Measurements from ENCODE around the gene MAG. TPM values are rescaled to one million over a fixed set of nuclear protein-coding genes. Genes with fewer than 3 reads are reported as not detected.

Gene MAG
- total RNA-seq, 1 donor, result not detected

- DNase-seq (ENCODE audit: low read depth), result no peak
- no peak for TF ChIP-seq CTCF (IDR thresholded peaks at IDR 0.05; ENCODE audit: insufficient read depth, low read depth, low read length)
- no peak overlapping the region for H3K4me3 ChIP-seq (ENCODE audit: low read depth, low read length)
Observed at GRCh38 chr19:35305181-35305580, 13.2 kb downstream of the MAG start.

GRCh38 chr19:35306473-35307246 lies 14.7 kb downstream of the MAG start:
- H3K4me3 ChIP-seq (ENCODE audit: low read depth, low read length), result no peak overlapping the region
- no peak for DNase-seq (ENCODE audit: low read depth)
- TF ChIP-seq CTCF (IDR thresholded peaks at IDR 0.05; ENCODE audit: insufficient read depth, low read depth, low read length), result peak; percentile 20

- no peak for TF ChIP-seq CTCF (IDR thresholded peaks at IDR 0.05; ENCODE audit: insufficient read depth, low read depth, low read length)
- DNase-seq (ENCODE audit: low read depth), result no peak
- no peak overlapping the region for H3K4me3 ChIP-seq (ENCODE audit: low read depth, low read length)
Observed at GRCh38 chr19:35307931-35308330, 16.0 kb downstream of the MAG start.

GRCh38 chr19:35308910-35309309 lies 16.9 kb downstream of the MAG start:
- DNase-seq (ENCODE audit: low read depth), result no peak
- no peak for TF ChIP-seq CTCF (IDR thresholded peaks at IDR 0.05; ENCODE audit: insufficient read depth, low read depth, low read length)

GRCh38 chr19:35309481-35310279 lies 17.7 kb downstream of the MAG start:
- H3K4me3 ChIP-seq (ENCODE audit: low read depth, low read length), result no peak overlapping the region
- peak; percentile 74 for DNase-seq (ENCODE audit: low read depth)
- TF ChIP-seq CTCF (IDR thresholded peaks at IDR 0.05; ENCODE audit: insufficient read depth, low read depth, low read length), result no peak

More at GRCh38 chr19:35308910-35309309, 16.9 kb downstream of the MAG start:
- no peak overlapping the region for H3K4me3 ChIP-seq (ENCODE audit: low read depth, low read length)

- no peak for DNase-seq (ENCODE audit: low read depth)
- H3K4me3 ChIP-seq (ENCODE audit: low read depth, low read length), result no peak overlapping the region
- TF ChIP-seq CTCF (IDR thresholded peaks at IDR 0.05; ENCODE audit: insufficient read depth, low read depth, low read length), result no peak
Observed at GRCh38 chr19:35310331-35310730, 18.4 kb downstream of the MAG start.

All from fibroblast of villous mesenchyme (primary cell).